GM12891 (cell line): ENCODE data around the gene CARD11.

ENCODE experiments used
- POLR2A ChIP-seq: IDR thresholded peaks from 2 replicates; pipeline ENCODE4 v1.6.1; 2011; ENCODE audit warnings: low read depth, low read length, control low read depth
- POLR2AphosphoS5 ChIP-seq: IDR thresholded peaks from 2 replicates; pipeline ENCODE4 v1.6.1; 2011; ENCODE audit warnings: low read depth, low read length, control low read depth

- TF ChIP-seq POLR2AphosphoS5 (no peak), POLR2A (peak; percentile 34; the same call in 1 of the 2 replicates)
Measured at GRCh38 chr7:2924866-2925840, 118.5 kb downstream of the CARD11 start.
